ENCODE measurements around the gene SPATA31C1.
"Not testable (repeated sequence)": the region's sequence is repeated elsewhere in the genome, so short reads cannot be mapped to it uniquely, and the experiment has no call there.

The SPATA31C1 gene

GRCh38 chr9:87887661-87888480, 29.9 kb upstream of the SPATA31C1 start:
- DNase-seq: no peak

- no peak for DNase-seq
These were observed 29.3 kb upstream of the SPATA31C1 start for GRCh38 chr9:87888501-87888900.

- no peak for DNase-seq
These were observed 28.5 kb upstream of the SPATA31C1 start for GRCh38 chr9:87889065-87889881.

DNA sequence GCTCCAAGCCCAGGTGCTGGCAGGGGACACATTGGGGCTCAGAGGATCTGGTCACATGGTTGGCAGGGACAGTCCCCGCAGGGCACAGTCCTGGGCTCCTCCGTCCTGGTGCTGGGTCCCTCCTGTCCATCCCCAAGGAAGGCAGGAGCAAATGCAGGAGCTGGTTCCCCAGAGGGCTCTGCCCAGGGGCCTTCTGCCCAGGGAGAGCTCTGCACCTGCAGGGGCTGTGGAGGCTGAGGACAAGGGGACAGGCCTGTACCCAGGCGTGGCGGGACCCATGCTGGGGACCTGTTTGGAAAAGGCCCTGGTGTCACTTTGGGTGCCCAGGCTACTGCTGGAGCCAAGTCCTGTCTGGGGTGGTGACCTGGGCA, 27.9 kb upstream of the SPATA31C1 start:
- no peak for DNase-seq

DNA sequence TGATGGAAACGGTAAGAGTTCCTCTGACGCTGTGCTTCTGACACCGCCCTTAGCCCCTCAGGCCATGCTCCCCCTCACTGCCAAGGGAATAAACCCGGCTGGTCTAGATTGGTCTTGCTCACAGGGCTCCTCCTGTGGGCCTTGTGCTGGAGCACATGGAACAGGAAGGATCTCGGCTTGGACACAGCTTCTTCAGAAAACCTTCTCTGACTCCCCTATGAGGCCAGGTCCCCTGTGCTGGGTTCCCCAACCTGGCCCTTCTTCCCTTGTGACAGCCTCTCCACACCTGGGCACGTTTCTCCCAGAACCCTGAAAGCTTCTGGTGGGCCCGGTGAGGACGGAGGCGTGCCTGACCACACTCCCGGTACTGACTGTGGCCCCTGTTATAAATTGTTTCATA, 26.9 kb upstream of the SPATA31C1 start:
- no peak for DNase-seq

DNA sequence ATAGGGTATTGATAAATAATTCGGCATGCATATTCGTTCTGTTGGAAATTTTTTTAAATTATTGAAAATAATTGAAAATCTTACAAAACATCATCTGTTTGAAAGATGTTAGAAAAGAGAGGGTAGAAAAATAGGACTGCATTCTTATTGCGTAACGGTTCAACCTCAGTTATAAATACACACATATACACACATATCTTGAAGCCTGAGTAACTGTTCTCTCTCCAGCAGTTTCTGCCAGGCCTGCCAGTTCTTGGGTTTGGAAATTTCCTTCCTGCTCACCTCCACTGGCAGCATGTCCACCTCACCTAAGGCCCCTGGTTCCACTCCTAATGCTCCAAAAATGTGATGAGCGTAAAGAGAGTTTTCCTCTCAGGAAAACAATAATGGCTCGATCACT, 26.0 kb upstream of the SPATA31C1 start:
- DNase-seq: no peak

DNA sequence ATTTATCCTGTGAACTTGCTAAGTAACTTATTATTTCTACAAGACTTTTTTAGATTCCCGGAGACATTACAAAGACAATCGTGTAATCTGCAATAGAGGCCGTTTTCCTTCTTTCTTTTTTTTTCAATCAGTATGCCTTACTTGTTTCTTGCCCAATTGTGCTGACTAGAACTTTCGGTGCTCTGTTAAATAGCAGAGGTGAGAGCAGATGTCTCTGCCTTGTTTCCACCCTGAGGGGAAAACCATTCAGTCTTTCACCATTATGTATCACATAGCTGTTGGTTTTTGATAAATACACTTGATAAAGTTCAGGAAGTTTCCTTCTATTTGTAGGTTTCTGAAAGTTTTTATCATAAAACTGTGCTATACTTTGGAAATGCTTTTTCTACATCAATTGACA, 24.8 kb upstream of the SPATA31C1 start:
- no peak for DNase-seq

DNA sequence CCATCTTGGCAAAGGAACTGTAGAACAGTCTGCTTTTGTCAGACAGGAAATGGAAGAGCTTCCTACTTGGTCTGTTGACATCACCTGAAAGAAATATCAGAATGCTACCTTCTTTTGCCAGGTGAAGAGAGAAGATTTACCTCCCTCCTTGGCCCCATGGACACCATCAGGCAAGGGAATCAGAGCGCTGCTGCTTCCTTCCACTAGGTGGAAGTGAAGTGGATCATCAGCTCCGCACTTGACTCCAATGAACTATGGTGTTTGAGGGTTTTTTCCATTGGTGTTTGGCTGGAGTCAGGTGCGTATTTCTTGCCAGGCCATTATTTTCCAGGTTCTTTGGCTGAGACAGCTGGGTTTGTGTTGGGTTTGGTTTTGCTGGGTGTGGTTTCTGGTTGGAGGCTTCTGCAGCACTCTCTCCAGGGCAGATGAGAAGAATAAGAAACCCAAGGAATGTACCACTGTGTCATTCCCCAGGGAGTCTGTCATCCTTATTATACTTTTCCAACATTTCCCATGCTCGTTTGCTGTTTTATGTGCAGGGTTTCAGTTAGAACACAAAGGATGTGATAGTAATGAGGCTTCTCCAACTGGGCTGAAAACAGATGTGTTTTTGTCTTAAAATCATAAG, 22.6 kb upstream of the SPATA31C1 start:
- no peak for DNase-seq

GRCh38 chr9:87896891-87897290, 20.9 kb upstream of the SPATA31C1 start:
- no peak for DNase-seq

GRCh38 chr9:87898151-87898550, 19.6 kb upstream of the SPATA31C1 start:
- no peak for DNase-seq

- not testable (repeated sequence) for DNase-seq
These were observed 15.4 kb upstream of the SPATA31C1 start for GRCh38 chr9:87902371-87902770.

DNA sequence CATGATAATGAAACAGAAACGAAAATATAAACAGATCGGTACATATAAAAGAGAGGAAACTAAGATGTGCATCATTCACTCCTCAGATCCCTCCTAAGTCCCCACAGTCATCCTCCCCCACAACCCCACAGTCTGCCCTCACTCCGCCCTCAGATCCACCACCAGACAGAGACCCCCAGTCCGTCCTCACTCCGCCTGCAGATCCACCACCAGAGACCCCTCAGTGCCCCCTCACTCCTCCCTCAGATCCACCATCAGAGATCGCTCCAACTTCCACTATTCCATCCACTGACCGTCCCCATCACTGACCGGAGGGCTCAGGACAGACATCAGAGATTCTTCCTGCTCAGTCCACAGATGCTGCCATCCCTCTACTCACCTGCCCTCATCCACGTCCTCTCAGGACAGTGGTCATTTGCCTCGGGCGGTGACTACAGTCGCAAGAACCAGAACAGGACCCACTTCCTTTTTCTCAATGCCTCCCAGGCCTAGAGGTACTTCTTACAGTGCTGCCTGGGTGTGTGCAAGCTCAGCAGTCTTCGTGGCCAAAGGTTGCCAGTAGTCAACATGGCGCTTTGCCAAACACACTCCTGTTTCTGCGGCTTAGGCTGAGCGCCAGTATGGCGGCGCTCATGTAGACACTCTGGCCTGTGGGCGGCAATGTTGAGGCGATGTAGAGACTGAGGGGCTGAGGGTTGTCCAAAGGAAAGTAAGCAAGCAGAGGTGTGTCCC, 8.3 kb upstream of the SPATA31C1 start:
- DNase-seq: peak; percentile 58

DNA sequence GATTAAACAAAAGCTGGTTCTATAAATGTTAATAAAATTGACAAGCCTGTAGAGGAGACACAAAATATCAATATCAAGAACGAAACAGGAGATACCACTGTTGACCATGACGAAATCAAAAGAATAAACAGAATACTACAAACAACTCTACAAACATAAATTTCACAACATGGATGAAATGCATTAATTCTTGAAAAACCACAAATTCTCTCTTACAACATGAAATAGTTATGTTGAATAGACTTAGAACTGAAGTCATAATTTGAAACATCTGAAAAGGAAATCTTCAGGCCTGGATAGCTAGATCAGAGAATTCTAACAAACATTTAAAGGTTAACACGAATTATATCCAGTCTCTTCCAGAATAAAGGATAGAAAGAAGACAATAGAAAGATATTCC, 6.9 kb upstream of the SPATA31C1 start:
- DNase-seq: no peak

GRCh38 chr9:87919013-87919412, 1.3 kb downstream of the SPATA31C1 start:
- DNase-seq: not testable (repeated sequence)

- DNase-seq: not testable (repeated sequence)
These were observed 3.8 kb downstream of the SPATA31C1 start for GRCh38 chr9:87921561-87921960.

- DNase-seq: not testable (repeated sequence)
These were observed 5.2 kb downstream of the SPATA31C1 start for GRCh38 chr9:87923012-87923411.

DNA sequence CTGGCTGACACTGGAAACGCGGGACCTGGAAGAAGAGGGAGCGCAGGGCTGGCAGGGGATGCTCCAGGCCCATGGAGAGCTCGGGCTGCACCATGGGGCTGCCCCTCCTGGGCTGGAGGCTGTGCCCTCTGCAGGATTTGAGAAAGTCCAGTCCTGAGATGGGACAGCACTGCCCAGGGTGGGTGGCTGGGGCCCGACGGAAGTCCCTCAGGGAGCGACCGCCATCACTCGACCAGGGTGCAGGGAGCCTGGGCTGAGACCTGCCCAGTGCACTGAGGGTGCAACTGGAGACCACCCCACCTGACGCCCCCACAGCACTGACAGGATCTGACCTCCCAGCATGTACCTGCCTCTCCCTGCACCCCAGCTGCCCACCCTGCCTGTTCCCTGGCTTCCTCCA, 7.1 kb downstream of the SPATA31C1 start:
- not testable (repeated sequence) for DNase-seq

- not testable (repeated sequence) for DNase-seq
These were observed 11.4 kb downstream of the SPATA31C1 start for GRCh38 chr9:87929152-87929551.

DNA sequence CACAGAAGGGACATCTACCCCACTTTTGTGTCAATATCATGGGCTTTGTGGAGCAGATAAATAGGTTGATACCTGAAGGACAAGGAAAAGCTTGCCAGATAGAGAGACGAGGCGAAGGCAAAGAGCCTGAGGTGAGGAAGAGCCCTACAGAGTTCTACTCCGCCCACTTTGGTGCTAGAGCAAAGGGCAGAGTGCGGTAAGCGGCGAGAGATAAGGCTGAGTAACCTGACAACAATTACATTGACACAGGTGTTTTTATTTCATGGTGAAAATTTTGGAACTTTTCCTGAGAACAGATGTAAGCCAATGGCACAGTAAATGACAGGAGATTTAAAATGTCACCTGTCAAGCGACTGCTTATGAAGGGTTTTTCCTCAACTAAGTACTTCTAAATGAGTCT, 16.7 kb downstream of the SPATA31C1 start:
- DNase-seq: not testable (repeated sequence)

- not testable (repeated sequence) for DNase-seq
These were observed 19.6 kb downstream of the SPATA31C1 start for GRCh38 chr9:87937352-87937751.

DNA sequence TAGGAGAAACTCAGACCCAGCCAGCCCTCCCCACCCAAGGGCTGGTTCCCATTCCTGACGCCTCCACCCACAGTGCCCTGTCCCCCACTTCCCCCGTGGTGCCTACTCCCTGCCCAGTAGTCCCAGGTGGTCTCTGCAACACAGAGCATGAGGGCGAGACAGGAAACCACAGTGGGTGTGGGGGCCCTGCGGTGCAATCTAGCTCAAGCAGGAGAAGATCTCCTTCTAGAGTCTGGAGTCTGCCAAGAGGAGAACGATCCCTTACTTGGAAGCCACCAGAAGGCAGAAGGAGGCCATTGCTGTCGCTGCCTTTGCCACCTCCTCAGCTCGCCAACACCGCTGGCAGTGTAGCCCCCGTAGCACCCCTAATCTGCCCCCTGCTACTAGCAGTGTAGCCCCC, 20.2 kb downstream of the SPATA31C1 start:
- DNase-seq: not testable (repeated sequence)

DNA sequence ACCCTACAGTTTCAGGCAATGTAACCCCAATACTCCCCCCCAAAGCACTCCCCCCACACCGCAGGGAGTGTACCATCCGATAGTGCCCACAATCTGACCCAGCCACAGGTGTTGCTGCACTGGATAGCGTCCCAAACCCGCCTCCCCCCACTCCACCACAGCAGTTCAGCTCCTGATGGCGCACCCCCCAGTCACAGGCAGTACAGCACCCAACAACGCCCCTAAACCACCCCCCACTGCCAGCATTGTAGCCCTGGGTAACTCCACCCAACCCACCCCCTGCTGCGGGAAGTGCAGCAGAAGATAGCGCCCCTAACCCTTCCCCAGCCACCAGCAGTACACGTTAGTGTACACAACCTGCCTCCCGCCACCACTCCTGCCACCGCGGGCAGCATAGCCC, 20.6 kb downstream of the SPATA31C1 start:
- not testable (repeated sequence) for DNase-seq

DNA sequence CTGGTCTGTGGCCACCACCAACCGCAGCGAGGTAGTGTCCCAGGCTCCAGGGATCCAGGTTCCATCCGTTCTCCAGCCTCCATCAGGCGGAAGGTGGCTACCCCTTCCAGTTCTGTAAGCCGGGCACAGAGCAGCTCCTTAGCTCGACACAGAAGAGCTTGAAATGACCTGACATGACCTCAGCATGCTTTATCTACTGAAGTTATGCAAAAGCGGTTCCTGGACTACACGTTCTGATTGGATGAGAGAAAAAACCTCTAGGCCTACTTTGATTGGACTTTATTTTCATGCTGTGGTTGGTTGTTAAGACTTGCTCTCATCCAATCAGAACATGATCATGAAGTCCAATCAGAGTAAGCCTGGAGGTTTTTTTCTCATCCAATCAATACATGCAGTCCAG, 21.3 kb downstream of the SPATA31C1 start:
- DNase-seq: not testable (repeated sequence)
